K562 (cell line): ENCODE measurements around the gene TP53BP2. TPM values are rescaled to one million over a fixed set of nuclear protein-coding genes. Genes with fewer than 3 reads are reported as not detected.

Experiments used
- ATAC-seq: fragments of 200-7000 bp; cut with Tn5 transposase; 3 replicates; pipeline ENCODE4 v1.9.1; 2020; ENCODE audit warnings: moderate library complexity
- BruUV-seq: library from RNA; stranded (reverse); fragments of 400-500 nt; replicated peaks from 2 replicates; lab custom pipeline; 2021; lab: Mats Ljungman, UMichigan
- CTCF ChIA-PET: fragments of 300-600 bp; formaldehyde crosslinking; extraction: SDS; loops from one replicate; lab custom pipeline; 2021; ENCODE audit warnings: low intra/inter-chr PET ratio; lab: Yijun Ruan, JAX
- POLR2A ChIA-PET: fragments of 300-600, 350-650 bp; sonication (Branson Sonifier 250); formaldehyde crosslinking; extraction: SDS; loops from one replicate; lab custom pipeline; 2021; ENCODE audit warnings: antibody characterized with exemption, inconsistent platforms; lab: Yijun Ruan, JAX
- DNase-seq, 4 experiments: peaks; one replicate each; pipeline versions ENCODE4 v3.0.0 to v3.0.0-alpha.2; 2011 to 2018; ENCODE audit warnings: low spot score in 3 of 4, mixed read lengths in 3 of 4; ENCODE audit errors: extremely low read depth in 1 of 4
- FAIRE-seq: peaks from 2 replicates; lab custom pipeline; 2011; peaks lifted over from hg19 to GRCh38; lab: Jason Lieb, UNC
- H2AFZ ChIP-seq: 2 replicates; pipeline ENCODE4 v1.6.0; 2011; ENCODE audit warnings: low read depth, low read length, control low read depth, inconsistent platforms
- H3K27ac ChIP-seq: fragments of 200-600 bp; 3 replicates; pipeline ENCODE4 v1.8.0; 2011; ENCODE audit warnings: low read depth, mild to moderate bottlenecking, control low read depth, inconsistent platforms, low read length, moderate library complexity, mixed read lengths; ENCODE audit errors: extremely low read depth
- H3K27me3 ChIP-seq, 2 experiments: fragments of 300-600 bp in 1 of 2; 2 replicates in 1 of 2; 3 replicates in 1 of 2; pipeline versions ENCODE4 v1.6.0 to v1.8.0; 2011; ENCODE audit warnings: inconsistent platforms in 2 of 2, low read length in 2 of 2, mild to moderate bottlenecking in 1 of 2, mixed read lengths in 1 of 2, moderate library complexity in 1 of 2; ENCODE audit not compliant: control insufficient read depth in 2 of 2, insufficient read depth in 2 of 2
- H3K36me3 ChIP-seq: fragments of 300-600 bp; 3 replicates; pipeline ENCODE4 v1.8.0; 2011; ENCODE audit warnings: mild to moderate bottlenecking, low read length, inconsistent platforms; ENCODE audit not compliant: control insufficient read depth, insufficient read depth
- H3K4me1 ChIP-seq, 2 experiments: fragments of 200-600 bp in 1 of 2; replicated peaks in 1 of 2; 2 replicates in 1 of 2; 3 replicates in 1 of 2; pipeline versions ENCODE4 v1.5.1 to v1.8.0; 2011; ENCODE audit warnings: inconsistent platforms in 2 of 2, low read length in 2 of 2, mild to moderate bottlenecking in 1 of 2, mixed read lengths in 1 of 2, moderate library complexity in 1 of 2; ENCODE audit not compliant: control insufficient read depth in 2 of 2, insufficient read depth in 2 of 2
- H3K4me2 ChIP-seq: 2 replicates; pipeline ENCODE4 v1.6.1; 2011; ENCODE audit warnings: low read length, control low read depth, inconsistent platforms, mixed read lengths; ENCODE audit not compliant: insufficient read depth
- H3K4me3 ChIP-seq: fragments of 200-600 bp; sonication (generic), shearing (Covaris generic); 2 replicates; pipeline ENCODE4 v1.5.1; 2016; ENCODE audit warnings: control low read depth, inconsistent platforms
- H3K79me2 ChIP-seq: fragments of 200-600 bp; 3 replicates; pipeline ENCODE4 v1.8.0; 2011; ENCODE audit warnings: low read length, inconsistent platforms; ENCODE audit not compliant: control insufficient read depth, insufficient read depth
- H3K9ac ChIP-seq, 2 experiments: 2 replicates each; pipeline versions ENCODE4 v1.6.0 to v1.6.1; 2011; ENCODE audit warnings: low read depth in 2 of 2, low read length in 2 of 2, control low read depth in 1 of 2, inconsistent platforms in 1 of 2, mild to moderate bottlenecking in 1 of 2, mixed read lengths in 1 of 2; ENCODE audit not compliant: insufficient read depth in 1 of 2
- H3K9me1 ChIP-seq: one replicate; pipeline ENCODE4 v1.6.0; 2011; ENCODE audit warnings: inconsistent platforms, mild to moderate bottlenecking, low read length, moderate library complexity; ENCODE audit not compliant: control insufficient read depth, insufficient read depth
- H3K9me3 ChIP-seq: replicated peaks from 2 replicates; pipeline ENCODE4 v1.5.1; 2011; ENCODE audit warnings: low read depth, low read length, inconsistent platforms; ENCODE audit not compliant: control insufficient read depth, insufficient read depth
- H4K20me1 ChIP-seq: replicated peaks from 2 replicates; pipeline ENCODE4 v1.6.1; 2011; ENCODE audit warnings: low read length, inconsistent platforms, mixed read lengths; ENCODE audit not compliant: control insufficient read depth, insufficient read depth
- HMGXB4 ChIP-seq: sonication (generic); formaldehyde crosslinking; IDR thresholded peaks from 2 replicates; pipeline ENCODE4 v1.8.1; 2023; ENCODE audit warnings: mild to moderate bottlenecking, missing genetic modification reagents
- MIER1 ChIP-seq: fragments of 450-650 bp; IDR thresholded peaks from 2 replicates; pipeline ENCODE4 v1.6.1; 2016; ENCODE audit warnings: antibody characterized with exemption, mild to moderate bottlenecking, low read depth
- MTA1 ChIP-seq: fragments of 450-650 bp; IDR thresholded peaks from 2 replicates; pipeline ENCODE4 v1.6.1; 2017; ENCODE audit warnings: borderline replicate concordance
- NR2F6 ChIP-seq: fragments of 450-650 bp; formaldehyde crosslinking; IDR thresholded peaks from 2 replicates; pipeline ENCODE4 v1.4.0; 2020; ENCODE audit warnings: mild to moderate bottlenecking
- PHTF2 ChIP-seq: fragments of 250-450 bp; sonication (Bioruptor Pico); IDR thresholded peaks from 2 replicates; pipeline ENCODE4 v1.5.0; 2021; ENCODE audit warnings: mild to moderate bottlenecking
- PML ChIP-seq: IDR thresholded peaks from 2 replicates; pipeline ENCODE4 v1.6.1; 2012; ENCODE audit warnings: low read length, inconsistent platforms
- PREB ChIP-seq: sonication (generic); formaldehyde crosslinking; IDR thresholded peaks from 2 replicates; pipeline ENCODE4 v1.8.1; 2023; ENCODE audit warnings: mild to moderate bottlenecking, missing genetic modification reagents
- PTRF ChIP-seq: fragments of 450-650 bp; IDR thresholded peaks from 2 replicates; pipeline ENCODE4 v1.6.1; 2016; ENCODE audit warnings: mild to moderate bottlenecking, missing genetic modification characterization, missing compliant biosample characterization
- RHOXF2B ChIP-seq: fragments of 250-450 bp; sonication (Bioruptor Pico); conservative IDR thresholded peaks from 2 replicates; pipeline ENCODE4 v1.5.1; 2021
- SRSF3 ChIP-seq: fragments of 200-400 bp; formaldehyde crosslinking; IDR thresholded peaks from 2 replicates; pipeline ENCODE4 v1.6.1; 2016; ENCODE audit warnings: mild to moderate bottlenecking, low read length, moderate library complexity; ENCODE audit not compliant: insufficient read depth
- TRIM24 ChIP-seq, 2 experiments: fragments of 450-650 bp; IDR thresholded peaks; 2 replicates each; pipeline ENCODE4 v1.6.1; 2016
- VEZF1 ChIP-seq: fragments of 200-800 bp; sonication (Bioruptor generic); IDR thresholded peaks from 2 replicates; pipeline ENCODE4 v1.6.1; 2017; ENCODE audit warnings: missing genetic modification characterization, missing compliant biosample characterization
- YBX1 ChIP-seq: fragments of 450-650 bp; IDR thresholded peaks from 2 replicates; pipeline ENCODE4 v1.7.1; 2016; ENCODE audit warnings: mild to moderate bottlenecking
- ZBTB12 ChIP-seq: fragments of 250-450 bp; sonication (Bioruptor Pico); IDR thresholded peaks from 2 replicates; pipeline ENCODE4 v1.4.0; 2020
- ZNF347 ChIP-seq: fragments of 450-650 bp; formaldehyde crosslinking; IDR thresholded peaks from 2 replicates; pipeline ENCODE4 v1.4.0; 2020; ENCODE audit warnings: low read depth, mild to moderate bottlenecking, moderate library complexity
- WGBS: fragments of 100-300 bp; shearing (Covaris generic); methylation state at CpG from one replicate; pipeline ENCODE4 v1.1.6; 2016; ENCODE audit warnings: low coverage, mixed read lengths; ENCODE audit not compliant: insufficient coverage; ENCODE audit errors: missing lambda C conversion rate; 5-methylcytosine and 5-hydroxymethylcytosine counted together
- in situ Hi-C: fragments of 300-500 bp; cut with MboI; formaldehyde crosslinking; loops from 4 replicates; pipeline ENCODE4 v1.15.0; 2018; ENCODE audit warnings: inconsistent platforms, mixed read lengths
- intact Hi-C: fragments of 100-400 bp; cut with micrococcal nuclease; formaldehyde crosslinking; loops from 2 replicates; pipeline ENCODE4 v1.14.2; 2022
- polyA plus RNA-seq, 8 experiments: library from polyadenylated mRNA; depleted of rRNA in 4 of 8; stranded (reverse) in 5 of 8; unstranded in 3 of 8; fragments of >200 nt; fragmentation: Nextera tagmentation in 2 of 8; fragmentation: Illumina TruSeq in 1 of 8; extraction: Ambion mirVana in 2 of 8; extraction: Trizol in 1 of 8; gene quantifications; 2 replicates each; pipeline versions ENCODE4 v1.2.1 to v1.2.3, GENCODE V29; 2011 to 2014; ENCODE audit warnings: inconsistent platforms in 1 of 8, missing spikeins in 1 of 8
- total RNA-seq, 7 experiments: library from RNA; depleted of rRNA in 6 of 7; stranded (reverse); fragments of >200 nt in 6 of 7; fragmentation: Illumina TruSeq in 2 of 7; extraction: Trizol in 2 of 7; gene quantifications; 2 replicates each; pipeline versions ENCODE4 v1.2.1 to v1.2.3, GENCODE V29; 2011 to 2021; ENCODE audit warnings: low replicate concordance in 1 of 7

TP53BP2 gene
- total and polyA plus RNA-seq, 9 of the 15 experiments (the other 6 are each of a cell fraction or from before 2014, with no cell fraction given), result 17.0 to 69.6 (median 40.1) TPM

- in situ Hi-C loops (no loop called here), intact Hi-C loops (no loop called here)
- Histone ChIP-seq H3K27me3 (no peaks in the 10 kb centered on the region), H3K9ac (no peak overlapping the region), H3K9me3 (no peaks in the 10 kb centered on the region), H3K36me3 (peaks cover 36% of the 10 kb centered on the region), H3K79me2 (peaks cover 98% of the 10 kb centered on the region), H3K4me3 (no peak overlapping the region), H3K9me1 (no peaks in the 10 kb centered on the region), H2AFZ (no peak overlapping the region), H3K4me2 (no peak overlapping the region), H4K20me1 (0 out of 2 replicates have a peak, but pooled peaks cover 8% of the 10 kb centered on the region), H3K4me1 (peaks cover 6 to 35% of the 10 kb centered on the region in 2 experiments; a peak in 3 of 5 replicates), H3K27ac (no peak overlapping the region)
- DNase-seq (no peak), ATAC-seq (no peak), FAIRE-seq (no peak)
- ChIA-PET POLR2A (interaction anchor here (0.6 to 2.9 kb wide), 6 partner anchors 9 to 1334 kb away, joined by 3 to 14 read pairs (median 6); partner anchors contain the start of gene TP53BP2), CTCF (no interaction called here)
- 91% methylated on average over 4 of the region's 4 CpGs for WGBS
- TF ChIP-seq PREB, result no peak
- TF ChIP-seq ZNF347 (CRISPR knock-in tag), result no peak
- TF ChIP-seq SRSF3, result no peak
- no peak for TF ChIP-seq TRIM24 (IDR thresholded peaks at IDR 0.05)
- no peak for TF ChIP-seq PTRF (tag)
- TF ChIP-seq MIER1, result no peak
- no peak for TF ChIP-seq MTA1
- TF ChIP-seq RHOXF2B (CRISPR knock-in tag), result no peak
- no peak for TF ChIP-seq PML
- no peak for TF ChIP-seq VEZF1 (CRISPR knock-in tag)
- TF ChIP-seq YBX1, result no peak
- TF ChIP-seq HMGXB4 (CRISPR knock-in tag), result no peak
- TF ChIP-seq ZBTB12 (CRISPR knock-in tag), result no peak
- TF ChIP-seq NR2F6 (CRISPR knock-in tag), result no peak
- no peak for TF ChIP-seq PHTF2 (CRISPR knock-in tag)
- BruUV-seq, result no TSS peak
These were observed 21.0 kb downstream of the TP53BP2 start for GRCh38 chr1:223824712-223825111.
